Glutamatergic neuron (in vitro differentiated cells): ENCODE data around the gene ANO2. TPM values are rescaled to one million over a fixed set of nuclear protein-coding genes. Genes with fewer than 3 reads are reported as not detected.

Experiments used
- DNase-seq: peaks from one replicate; pipeline ENCODE4 v3.0.0; 2022
- H3K27ac Mint-ChIP-seq: one replicate; pipeline ENCODE4 v1.8.0; 2020; ENCODE audit warnings: mild to moderate bottlenecking, mixed read lengths, inconsistent platforms; ENCODE audit not compliant: unreplicated experiment
- H3K27me3 Mint-ChIP-seq: one replicate; pipeline ENCODE4 v1.8.0; 2020; ENCODE audit warnings: mild to moderate bottlenecking, moderate library complexity, mixed read lengths, inconsistent platforms; ENCODE audit not compliant: unreplicated experiment
- H3K36me3 Mint-ChIP-seq: one replicate; pipeline ENCODE4 v1.8.0; 2020; ENCODE audit warnings: mild to moderate bottlenecking, mixed read lengths, inconsistent platforms; ENCODE audit not compliant: unreplicated experiment
- H3K4me1 Mint-ChIP-seq: one replicate; pipeline ENCODE4 v1.8.0; 2020; ENCODE audit warnings: mild to moderate bottlenecking, low read depth, mixed read lengths, inconsistent platforms; ENCODE audit not compliant: unreplicated experiment
- H3K4me3 Mint-ChIP-seq: one replicate; pipeline ENCODE4 v1.8.0; 2020; ENCODE audit warnings: mild to moderate bottlenecking, mixed read lengths, inconsistent platforms; ENCODE audit not compliant: unreplicated experiment
- H3K9me3 Mint-ChIP-seq: one replicate; pipeline ENCODE4 v1.8.0; 2020; ENCODE audit warnings: mild to moderate bottlenecking, moderate library complexity, mixed read lengths, inconsistent platforms; ENCODE audit not compliant: unreplicated experiment
- CTCF ChIP-seq: fragments of 200-600 bp; sonication (generic); IDR thresholded peaks from one replicate; pipeline ENCODE4 v1.5.0; 2021; ENCODE audit not compliant: partially characterized antibody, unreplicated experiment
- total RNA-seq: library from RNA; stranded (reverse); fragmentation: NEBNext Ultra II Directional; extraction: Animal tissue kit (Norgen Biotek cat#: 25700); gene quantifications from one replicate; pipeline ENCODE4 v1.2.1, GENCODE V29; 2021; ENCODE audit not compliant: unreplicated experiment

Gene ANO2
- total RNA-seq, 1 donor from 2014 or later = not detected

- peaks cover 1% of the 10 kb centered on the region for H3K9me3 Mint-ChIP-seq
- no peaks in the 10 kb centered on the region for H3K4me1 Mint-ChIP-seq
- H3K27me3 Mint-ChIP-seq = peaks cover 3% of the 10 kb centered on the region
- H3K4me3 Mint-ChIP-seq = no peak overlapping the region
- no peaks in the 10 kb centered on the region for H3K36me3 Mint-ChIP-seq
- no peak for TF ChIP-seq CTCF
- DNase-seq = no peak
- H3K27ac Mint-ChIP-seq = no peak overlapping the region
Measured at GRCh38 chr12:5792343-5792742, 152.7 kb downstream of the ANO2 start.

GRCh38 chr12:5789469-5789968 is 155.5 kb downstream of the ANO2 start:
- Mint-ChIP-seq H3K36me3 (no peaks in the 10 kb centered on the region), H3K4me1 (no peaks in the 10 kb centered on the region), H3K27me3 (peaks cover 3% of the 10 kb centered on the region), H3K4me3 (no peak overlapping the region), H3K9me3 (peaks cover 3% of the 10 kb centered on the region), H3K27ac (no peak overlapping the region)
- TF ChIP-seq CTCF = no peak
- no peak for DNase-seq

GRCh38 chr12:5787828-5788227 is 157.2 kb downstream of the ANO2 start:
- Mint-ChIP-seq H3K27ac (no peak overlapping the region), H3K4me1 (no peaks in the 10 kb centered on the region), H3K27me3 (peaks cover 3% of the 10 kb centered on the region), H3K4me3 (no peak overlapping the region), H3K36me3 (no peaks in the 10 kb centered on the region), H3K9me3 (peaks cover 1% of the 10 kb centered on the region)
- no peak for TF ChIP-seq CTCF
- DNase-seq = no peak

DNA sequence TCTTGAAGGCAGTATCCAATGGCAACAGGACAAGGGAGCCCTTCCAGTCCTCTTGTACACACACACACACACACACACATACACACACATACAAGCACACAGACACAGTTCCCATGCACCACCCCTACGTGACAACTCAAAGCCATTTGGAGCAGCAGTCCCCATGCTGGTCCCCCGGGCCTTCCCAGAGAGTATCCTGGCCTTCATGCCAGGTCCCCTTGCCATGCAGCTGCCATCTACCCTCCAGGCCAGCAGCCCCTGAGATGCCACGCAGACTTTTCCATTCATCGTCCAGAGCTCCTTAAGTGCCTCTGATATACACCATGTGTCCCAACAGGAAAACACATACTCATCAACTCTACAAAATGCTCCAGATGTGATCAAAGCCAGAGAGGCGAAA is 159.5 kb downstream of the ANO2 start:
- H3K36me3 Mint-ChIP-seq = no peaks in the 10 kb centered on the region
- peaks cover 3% of the 10 kb centered on the region for H3K27me3 Mint-ChIP-seq
- H3K4me1 Mint-ChIP-seq = no peaks in the 10 kb centered on the region
- peaks cover 1% of the 10 kb centered on the region for H3K9me3 Mint-ChIP-seq
- no peak for DNase-seq
- no peak for TF ChIP-seq CTCF
- no peak overlapping the region for H3K27ac Mint-ChIP-seq
- no peak overlapping the region for H3K4me3 Mint-ChIP-seq

- Mint-ChIP-seq H3K27me3 (no peaks in the 10 kb centered on the region), H3K9me3 (peaks cover 1% of the 10 kb centered on the region), H3K4me3 (no peak overlapping the region), H3K36me3 (no peaks in the 10 kb centered on the region), H3K27ac (no peak overlapping the region), H3K4me1 (no peaks in the 10 kb centered on the region)
- TF ChIP-seq CTCF = no peak
- DNase-seq = no peak
Measured at GRCh38 chr12:5784462-5785130, 160.5 kb downstream of the ANO2 start.
